ENCODE results near the gene CLNK.

GRCh38 chr4:10455133-10455532 is 229.4 kb downstream of the CLNK start:
- TF ChIP-seq CTCF (IDR thresholded peaks at IDR 0.05) (no peak), POLR2A (IDR thresholded peaks at IDR 0.05) (no peak)
